HCT116 (cell line): Measurements from ENCODE around the gene DENND1A.

Source experiments
- CEBPB ChIP-seq: IDR thresholded peaks from 2 replicates; pipeline ENCODE4 v1.6.1; 2012; ENCODE audit warnings: low read depth
- EGR1 ChIP-seq: IDR thresholded peaks from 2 replicates; pipeline ENCODE4 v1.6.1; 2012; ENCODE audit warnings: low read depth
- EZH2 ChIP-seq: fragments of 200-600 bp; sonication (generic); IDR thresholded peaks from 2 replicates; pipeline ENCODE4 v1.6.1; 2017; ENCODE audit warnings: antibody characterized with exemption, mixed run types
- POLR2A ChIP-seq: IDR thresholded peaks from 2 replicates; pipeline ENCODE4 v1.7.0; 2011; ENCODE audit warnings: borderline replicate concordance; ENCODE audit not compliant: insufficient read depth, insufficient read length; ENCODE audit errors: extremely low read depth
- REST ChIP-seq: IDR thresholded peaks from 2 replicates; pipeline ENCODE4 v1.6.1; 2012; ENCODE audit warnings: low read depth
- SIN3A ChIP-seq: IDR thresholded peaks from 2 replicates; pipeline ENCODE4 v1.6.1; 2012; ENCODE audit warnings: low read depth
- YY1 ChIP-seq: IDR thresholded peaks from 2 replicates; pipeline ENCODE4 v1.6.1; 2011; ENCODE audit warnings: low read length, low read depth, moderate library complexity, mild to moderate bottlenecking; ENCODE audit not compliant: insufficient replicate concordance; ENCODE audit errors: extremely low read depth
- ZNF274 ChIP-seq: fragments of 200-500 bp; sonication (Bioruptor generic); IDR thresholded peaks from 2 replicates; pipeline ENCODE4 v1.6.1; 2014; ENCODE audit warnings: mild to moderate bottlenecking, low read depth, low read length, inconsistent platforms
- TF ChIP-seq, protein P1 (sequence below), 3 experiments: fragments of 200-600 bp in 1 of 3; sonication (generic) in 1 of 3; IDR thresholded peaks in 2 of 3; conservative IDR thresholded peaks in 1 of 3; 2 replicates each; pipeline ENCODE4 v1.5.1; 2012 to 2017; ENCODE audit warnings: low read depth in 2 of 3, low read length in 2 of 3, antibody characterized with exemption in 1 of 3, borderline replicate concordance in 1 of 3, control low read depth in 1 of 3, mild to moderate bottlenecking in 1 of 3, mixed read lengths in 1 of 3, mixed run types in 1 of 3, moderate library complexity in 1 of 3; ENCODE audit not compliant: insufficient read depth in 1 of 3
- TF ChIP-seq, protein P2 (sequence below): IDR thresholded peaks from 2 replicates; pipeline ENCODE4 v1.6.1; 2012

- TF ChIP-seq, protein P1, sequence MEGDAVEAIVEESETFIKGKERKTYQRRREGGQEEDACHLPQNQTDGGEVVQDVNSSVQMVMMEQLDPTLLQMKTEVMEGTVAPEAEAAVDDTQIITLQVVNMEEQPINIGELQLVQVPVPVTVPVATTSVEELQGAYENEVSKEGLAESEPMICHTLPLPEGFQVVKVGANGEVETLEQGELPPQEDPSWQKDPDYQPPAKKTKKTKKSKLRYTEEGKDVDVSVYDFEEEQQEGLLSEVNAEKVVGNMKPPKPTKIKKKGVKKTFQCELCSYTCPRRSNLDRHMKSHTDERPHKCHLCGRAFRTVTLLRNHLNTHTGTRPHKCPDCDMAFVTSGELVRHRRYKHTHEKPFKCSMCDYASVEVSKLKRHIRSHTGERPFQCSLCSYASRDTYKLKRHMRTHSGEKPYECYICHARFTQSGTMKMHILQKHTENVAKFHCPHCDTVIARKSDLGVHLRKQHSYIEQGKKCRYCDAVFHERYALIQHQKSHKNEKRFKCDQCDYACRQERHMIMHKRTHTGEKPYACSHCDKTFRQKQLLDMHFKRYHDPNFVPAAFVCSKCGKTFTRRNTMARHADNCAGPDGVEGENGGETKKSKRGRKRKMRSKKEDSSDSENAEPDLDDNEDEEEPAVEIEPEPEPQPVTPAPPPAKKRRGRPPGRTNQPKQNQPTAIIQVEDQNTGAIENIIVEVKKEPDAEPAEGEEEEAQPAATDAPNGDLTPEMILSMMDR (IDR thresholded peaks at IDR 0.05 in 2 of 3, conservative IDR thresholded peaks at IDR 0.05 in 1 of 3; ENCODE audit: borderline replicate concordance in 1 of 3, insufficient read depth in 1 of 3, low read depth in 2 of 3, low read length in 2 of 3), result no peak
- TF ChIP-seq POLR2A (no peak), EZH2 (no peak), YY1 (no peak), EGR1 (no peak), REST (no peak), SIN3A (no peak), ZNF274 (no peak), CEBPB (no peak)
- TF ChIP-seq, protein P2, sequence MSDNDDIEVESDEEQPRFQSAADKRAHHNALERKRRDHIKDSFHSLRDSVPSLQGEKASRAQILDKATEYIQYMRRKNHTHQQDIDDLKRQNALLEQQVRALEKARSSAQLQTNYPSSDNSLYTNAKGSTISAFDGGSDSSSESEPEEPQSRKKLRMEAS, result no peak
Observed at GRCh38 chr9:123756484-123757106, 173.3 kb downstream of the DENND1A start.
